ENCODE measurements around the gene CCR9.

Gene CCR9

GRCh38 chr3:45950131-45950530, 63.8 kb downstream of the CCR9 start:
- no peak overlapping the region for H3K4me3 ChIP-seq (ENCODE audit: insufficient read depth, low read depth, low read length, poor library complexity, severe bottlenecking)
- peaks cover 73% of the 10 kb centered on the region for H3K36me3 ChIP-seq (ENCODE audit: control insufficient read depth, insufficient read depth, low read length)
- H3K4me1 ChIP-seq (ENCODE audit: control insufficient read depth, insufficient read depth, low read length, poor library complexity, severe bottlenecking): peaks cover 26% of the 10 kb centered on the region
- H3K27me3 ChIP-seq (replicated peaks; ENCODE audit: control insufficient read depth, insufficient read depth, low read length, poor library complexity, severe bottlenecking): no peaks in the 10 kb centered on the region
- H3K27ac ChIP-seq (ENCODE audit: insufficient read depth, low read length, poor library complexity, severe bottlenecking): peak overlapping the region; percentile 60
- H3K9me3 ChIP-seq (ENCODE audit: control insufficient read depth, low read length): no peaks in the 10 kb centered on the region
- no peak for DNase-seq

- H3K4me1 ChIP-seq (ENCODE audit: control insufficient read depth, insufficient read depth, low read length, poor library complexity, severe bottlenecking): peaks cover 21% of the 10 kb centered on the region
- no peak overlapping the region for H3K4me3 ChIP-seq (ENCODE audit: insufficient read depth, low read depth, low read length, poor library complexity, severe bottlenecking)
- H3K9me3 ChIP-seq (ENCODE audit: control insufficient read depth, low read length): no peaks in the 10 kb centered on the region
- H3K27ac ChIP-seq (ENCODE audit: insufficient read depth, low read length, poor library complexity, severe bottlenecking): peak overlapping the region; percentile 60
- H3K27me3 ChIP-seq (replicated peaks; ENCODE audit: control insufficient read depth, insufficient read depth, low read length, poor library complexity, severe bottlenecking): no peaks in the 10 kb centered on the region
- DNase-seq: peak in 1 of 3 donors; percentile 27
- H3K36me3 ChIP-seq (ENCODE audit: control insufficient read depth, insufficient read depth, low read length): peaks cover 81% of the 10 kb centered on the region
These were observed 64.6 kb downstream of the CCR9 start for GRCh38 chr3:45950686-45951600.

- H3K27ac ChIP-seq (ENCODE audit: insufficient read depth, low read length, poor library complexity, severe bottlenecking): peak overlapping the region; percentile 60
- peaks cover 21% of the 10 kb centered on the region for H3K4me1 ChIP-seq (ENCODE audit: control insufficient read depth, insufficient read depth, low read length, poor library complexity, severe bottlenecking)
- DNase-seq: no peak
- peaks cover 88% of the 10 kb centered on the region for H3K36me3 ChIP-seq (ENCODE audit: control insufficient read depth, insufficient read depth, low read length)
- H3K4me3 ChIP-seq (ENCODE audit: insufficient read depth, low read depth, low read length, poor library complexity, severe bottlenecking): no peak overlapping the region
- no peaks in the 10 kb centered on the region for H3K27me3 ChIP-seq (replicated peaks; ENCODE audit: control insufficient read depth, insufficient read depth, low read length, poor library complexity, severe bottlenecking)
- no peaks in the 10 kb centered on the region for H3K9me3 ChIP-seq (ENCODE audit: control insufficient read depth, low read length)
These were observed 65.6 kb downstream of the CCR9 start for GRCh38 chr3:45951946-45952345.

GRCh38 chr3:45952456-45952855, 66.1 kb downstream of the CCR9 start:
- no peaks in the 10 kb centered on the region for H3K9me3 ChIP-seq (ENCODE audit: control insufficient read depth, low read length)
- peaks cover 88% of the 10 kb centered on the region for H3K36me3 ChIP-seq (ENCODE audit: control insufficient read depth, insufficient read depth, low read length)
- no peak overlapping the region for H3K4me3 ChIP-seq (ENCODE audit: insufficient read depth, low read depth, low read length, poor library complexity, severe bottlenecking)
- no peaks in the 10 kb centered on the region for H3K27me3 ChIP-seq (replicated peaks; ENCODE audit: control insufficient read depth, insufficient read depth, low read length, poor library complexity, severe bottlenecking)
- H3K4me1 ChIP-seq (ENCODE audit: control insufficient read depth, insufficient read depth, low read length, poor library complexity, severe bottlenecking): peaks cover 21% of the 10 kb centered on the region
- DNase-seq: no peak
- H3K27ac ChIP-seq (ENCODE audit: insufficient read depth, low read length, poor library complexity, severe bottlenecking): no peak overlapping the region
